GM12864 (cell line): ENCODE measurements around the gene C17orf100.

ENCODE experiments used
- DNase-seq: peaks from one replicate; pipeline ENCODE4 v3.0.0-alpha.2; 2011; ENCODE audit warnings: low read depth
- H3K4me3 ChIP-seq: 2 replicates; pipeline ENCODE4 v1.5.1; 2011; ENCODE audit warnings: mild to moderate bottlenecking, low read depth, low read length, control low read depth
- CTCF ChIP-seq: IDR thresholded peaks from 2 replicates; pipeline ENCODE4 v1.5.1; 2011; ENCODE audit warnings: low read depth, mild to moderate bottlenecking, moderate library complexity, low read length, control low read depth, inconsistent platforms; ENCODE audit errors: missing control alignments

C17orf100 gene

GRCh38 chr17:6669479-6670212 is 18.1 kb downstream of the C17orf100 start:
- DNase-seq = no peak
- TF ChIP-seq CTCF = no peak
- no peak overlapping the region for H3K4me3 ChIP-seq

GRCh38 chr17:6670571-6670970 is 19.0 kb downstream of the C17orf100 start:
- TF ChIP-seq CTCF = no peak
- no peak for DNase-seq
- no peak overlapping the region for H3K4me3 ChIP-seq

- no peak for DNase-seq
- TF ChIP-seq CTCF = no peak
- H3K4me3 ChIP-seq = no peak overlapping the region
Observed at GRCh38 chr17:6670999-6671398, 19.4 kb downstream of the C17orf100 start.

- no peak for TF ChIP-seq CTCF
- no peak for DNase-seq
- no peak overlapping the region for H3K4me3 ChIP-seq
Observed at GRCh38 chr17:6671431-6671830, 19.9 kb downstream of the C17orf100 start.

- no peak for TF ChIP-seq CTCF
- no peak overlapping the region for H3K4me3 ChIP-seq
- DNase-seq = no peak
Observed at GRCh38 chr17:6674586-6674985, 23.0 kb downstream of the C17orf100 start.

- no peak for TF ChIP-seq CTCF
- no peak overlapping the region for H3K4me3 ChIP-seq
- DNase-seq = no peak
Observed at GRCh38 chr17:6675201-6675825, 23.8 kb downstream of the C17orf100 start.

- no peak for TF ChIP-seq CTCF
- no peak for DNase-seq
- H3K4me3 ChIP-seq = no peak overlapping the region
Observed at GRCh38 chr17:6676802-6677157, 25.2 kb downstream of the C17orf100 start.
